K562 (cell line): ENCODE measurements around the gene SLC25A31. TPM values are rescaled to one million over a fixed set of nuclear protein-coding genes. Genes with fewer than 3 reads are reported as not detected.
A peak's percentile ranks its signal among the peaks of the same experiment; 100 is the strongest.

ENCODE experiments used
- ATAC-seq: fragments of 200-7000 bp; cut with Tn5 transposase; 3 replicates; pipeline ENCODE4 v1.9.1; 2020; ENCODE audit warnings: moderate library complexity
- BruUV-seq: library from RNA; stranded (reverse); fragments of 400-500 nt; replicated peaks from 2 replicates; lab custom pipeline; 2021; lab: Mats Ljungman, UMichigan
- CTCF ChIA-PET: fragments of 300-600 bp; formaldehyde crosslinking; extraction: SDS; loops from one replicate; lab custom pipeline; 2021; ENCODE audit warnings: low intra/inter-chr PET ratio; lab: Yijun Ruan, JAX
- POLR2A ChIA-PET: fragments of 300-600, 350-650 bp; sonication (Branson Sonifier 250); formaldehyde crosslinking; extraction: SDS; loops from one replicate; lab custom pipeline; 2021; ENCODE audit warnings: antibody characterized with exemption, inconsistent platforms; lab: Yijun Ruan, JAX
- DNase-seq, 4 experiments: peaks; one replicate each; pipeline versions ENCODE4 v3.0.0 to v3.0.0-alpha.2; 2011 to 2018; ENCODE audit warnings: low spot score in 3 of 4, mixed read lengths in 3 of 4; ENCODE audit errors: extremely low read depth in 1 of 4
- FAIRE-seq: peaks from 2 replicates; lab custom pipeline; 2011; peaks lifted over from hg19 to GRCh38; lab: Jason Lieb, UNC
- H2AFZ ChIP-seq: 2 replicates; pipeline ENCODE4 v1.6.0; 2011; ENCODE audit warnings: low read depth, low read length, control low read depth, inconsistent platforms
- H3K27ac ChIP-seq: fragments of 200-600 bp; 3 replicates; pipeline ENCODE4 v1.8.0; 2011; ENCODE audit warnings: low read depth, mild to moderate bottlenecking, control low read depth, inconsistent platforms, low read length, moderate library complexity, mixed read lengths; ENCODE audit errors: extremely low read depth
- H3K27me3 ChIP-seq, 2 experiments: fragments of 300-600 bp in 1 of 2; 2 replicates in 1 of 2; 3 replicates in 1 of 2; pipeline versions ENCODE4 v1.6.0 to v1.8.0; 2011; ENCODE audit warnings: inconsistent platforms in 2 of 2, low read length in 2 of 2, mild to moderate bottlenecking in 1 of 2, mixed read lengths in 1 of 2, moderate library complexity in 1 of 2; ENCODE audit not compliant: control insufficient read depth in 2 of 2, insufficient read depth in 2 of 2
- H3K36me3 ChIP-seq: fragments of 300-600 bp; 3 replicates; pipeline ENCODE4 v1.8.0; 2011; ENCODE audit warnings: mild to moderate bottlenecking, low read length, inconsistent platforms; ENCODE audit not compliant: control insufficient read depth, insufficient read depth
- H3K4me1 ChIP-seq, 2 experiments: fragments of 200-600 bp in 1 of 2; replicated peaks in 1 of 2; 2 replicates in 1 of 2; 3 replicates in 1 of 2; pipeline versions ENCODE4 v1.5.1 to v1.8.0; 2011; ENCODE audit warnings: inconsistent platforms in 2 of 2, low read length in 2 of 2, mild to moderate bottlenecking in 1 of 2, mixed read lengths in 1 of 2, moderate library complexity in 1 of 2; ENCODE audit not compliant: control insufficient read depth in 2 of 2, insufficient read depth in 2 of 2
- H3K4me2 ChIP-seq: 2 replicates; pipeline ENCODE4 v1.6.1; 2011; ENCODE audit warnings: low read length, control low read depth, inconsistent platforms, mixed read lengths; ENCODE audit not compliant: insufficient read depth
- H3K4me3 ChIP-seq: fragments of 200-600 bp; sonication (generic), shearing (Covaris generic); 2 replicates; pipeline ENCODE4 v1.5.1; 2016; ENCODE audit warnings: control low read depth, inconsistent platforms
- H3K79me2 ChIP-seq: fragments of 200-600 bp; 3 replicates; pipeline ENCODE4 v1.8.0; 2011; ENCODE audit warnings: low read length, inconsistent platforms; ENCODE audit not compliant: control insufficient read depth, insufficient read depth
- H3K9ac ChIP-seq, 2 experiments: 2 replicates each; pipeline versions ENCODE4 v1.6.0 to v1.6.1; 2011; ENCODE audit warnings: low read depth in 2 of 2, low read length in 2 of 2, control low read depth in 1 of 2, inconsistent platforms in 1 of 2, mild to moderate bottlenecking in 1 of 2, mixed read lengths in 1 of 2; ENCODE audit not compliant: insufficient read depth in 1 of 2
- H3K9me1 ChIP-seq: one replicate; pipeline ENCODE4 v1.6.0; 2011; ENCODE audit warnings: inconsistent platforms, mild to moderate bottlenecking, low read length, moderate library complexity; ENCODE audit not compliant: control insufficient read depth, insufficient read depth
- H3K9me3 ChIP-seq: replicated peaks from 2 replicates; pipeline ENCODE4 v1.5.1; 2011; ENCODE audit warnings: low read depth, low read length, inconsistent platforms; ENCODE audit not compliant: control insufficient read depth, insufficient read depth
- H4K20me1 ChIP-seq: replicated peaks from 2 replicates; pipeline ENCODE4 v1.6.1; 2011; ENCODE audit warnings: low read length, inconsistent platforms, mixed read lengths; ENCODE audit not compliant: control insufficient read depth, insufficient read depth
- HDAC3 ChIP-seq: fragments of 450-650 bp; IDR thresholded peaks from 2 replicates; pipeline ENCODE4 v1.6.1; 2018; ENCODE audit warnings: borderline replicate concordance, mild to moderate bottlenecking, moderate library complexity; ENCODE audit not compliant: partially characterized antibody
- HNRNPL ChIP-seq: fragments of 200-400 bp; formaldehyde crosslinking; IDR thresholded peaks from 2 replicates; pipeline ENCODE4 v1.6.1; 2017; ENCODE audit warnings: low read depth, mild to moderate bottlenecking, low read length
- MYC ChIP-seq, 2 experiments: fragments of 250-450 bp in 1 of 2; sonication (Bioruptor Pico) in 1 of 2; IDR thresholded peaks; 2 replicates each; pipeline versions ENCODE4 v1.5.1 to v1.6.1; 2012 to 2021; ENCODE audit warnings: low read depth in 2 of 2, borderline replicate concordance in 1 of 2, improper control_type of control experiment in 1 of 2, low read length in 1 of 2, mild to moderate bottlenecking in 1 of 2, moderate library complexity in 1 of 2
- RAD21 ChIP-seq, 2 experiments: fragments of 250-450 bp in 1 of 2; fragments of 450-650 bp in 1 of 2; sonication (Bioruptor Pico) in 1 of 2; formaldehyde crosslinking in 1 of 2; IDR thresholded peaks in 1 of 2; conservative IDR thresholded peaks in 1 of 2; 2 replicates each; pipeline versions ENCODE4 v1.4.0 to v1.8.0; 2020 to 2022; ENCODE audit warnings: mild to moderate bottlenecking in 2 of 2, moderate library complexity in 1 of 2
- SAP30 ChIP-seq: fragments of 200-600 bp; sonication (generic); IDR thresholded peaks from 2 replicates; pipeline ENCODE4 v1.6.1; 2012; ENCODE audit warnings: borderline replicate concordance, low read depth, mild to moderate bottlenecking, moderate library complexity, low read length, control low read depth, inconsistent platforms; ENCODE audit not compliant: insufficient read depth, poor library complexity, severe bottlenecking
- SIN3A ChIP-seq, 2 experiments: fragments of 150-350 bp in 1 of 2; IDR thresholded peaks; 2 replicates each; pipeline ENCODE4 v1.6.1; 2011 to 2016; ENCODE audit warnings: borderline replicate concordance in 2 of 2, low read depth in 2 of 2, low read length in 2 of 2, mild to moderate bottlenecking in 2 of 2, moderate library complexity in 2 of 2; ENCODE audit not compliant: control insufficient read depth in 1 of 2
- SIN3B ChIP-seq: fragments of 450-650 bp; IDR thresholded peaks from 2 replicates; pipeline ENCODE4 v1.6.1; 2017; ENCODE audit warnings: low read depth, mild to moderate bottlenecking, moderate library complexity
- SMC3 ChIP-seq: conservative IDR thresholded peaks from 2 replicates; pipeline ENCODE4 v1.6.1; 2011; ENCODE audit warnings: low read depth, low read length, improper control_type of control experiment; ENCODE audit not compliant: insufficient read depth
- TSC22D4 ChIP-seq: fragments of 450-650 bp; IDR thresholded peaks from 2 replicates; pipeline ENCODE4 v1.6.1; 2016; ENCODE audit warnings: missing genetic modification characterization, missing biosample characterization, control low read depth
- ZBED1 ChIP-seq: IDR thresholded peaks from 2 replicates; pipeline ENCODE4 v1.6.1; 2014
- ZKSCAN1 ChIP-seq: fragments of 150-350 bp; IDR thresholded peaks from 2 replicates; pipeline ENCODE4 v1.6.1; 2016; ENCODE audit warnings: low read depth, low read length
- ZNF408 ChIP-seq: fragments of 250-450 bp; sonication (Bioruptor Pico); IDR thresholded peaks from 2 replicates; pipeline ENCODE4 v1.4.0; 2020; ENCODE audit warnings: low read depth, mild to moderate bottlenecking, moderate library complexity
- ZNF785 ChIP-seq: fragments of 250-450 bp; sonication (Bioruptor Pico); IDR thresholded peaks from 2 replicates; pipeline ENCODE4 v1.4.0; 2020; ENCODE audit warnings: mild to moderate bottlenecking
- ZSCAN32 ChIP-seq: fragments of 450-650 bp; formaldehyde crosslinking; IDR thresholded peaks from 2 replicates; pipeline ENCODE4 v1.4.0; 2020; ENCODE audit warnings: mild to moderate bottlenecking, moderate library complexity
- WGBS: fragments of 100-300 bp; shearing (Covaris generic); methylation state at CpG from one replicate; pipeline ENCODE4 v1.1.6; 2016; ENCODE audit warnings: low coverage, mixed read lengths; ENCODE audit not compliant: insufficient coverage; ENCODE audit errors: missing lambda C conversion rate; 5-methylcytosine and 5-hydroxymethylcytosine counted together
- in situ Hi-C: fragments of 300-500 bp; cut with MboI; formaldehyde crosslinking; loops from 4 replicates; pipeline ENCODE4 v1.15.0; 2018; ENCODE audit warnings: inconsistent platforms, mixed read lengths
- intact Hi-C: fragments of 100-400 bp; cut with micrococcal nuclease; formaldehyde crosslinking; loops from 2 replicates; pipeline ENCODE4 v1.14.2; 2022
- polyA plus RNA-seq, 8 experiments: library from polyadenylated mRNA; depleted of rRNA in 4 of 8; stranded (reverse) in 5 of 8; unstranded in 3 of 8; fragments of >200 nt; fragmentation: Nextera tagmentation in 2 of 8; fragmentation: Illumina TruSeq in 1 of 8; extraction: Ambion mirVana in 2 of 8; extraction: Trizol in 1 of 8; gene quantifications; 2 replicates each; pipeline versions ENCODE4 v1.2.1 to v1.2.3, GENCODE V29; 2011 to 2014; ENCODE audit warnings: inconsistent platforms in 1 of 8, missing spikeins in 1 of 8
- total RNA-seq, 7 experiments: library from RNA; depleted of rRNA in 6 of 7; stranded (reverse); fragments of >200 nt in 6 of 7; fragmentation: Illumina TruSeq in 2 of 7; extraction: Trizol in 2 of 7; gene quantifications; 2 replicates each; pipeline versions ENCODE4 v1.2.1 to v1.2.3, GENCODE V29; 2011 to 2021; ENCODE audit warnings: low replicate concordance in 1 of 7

The SLC25A31 gene
- total and polyA plus RNA-seq, 9 of the 15 experiments (the other 6 are each of a cell fraction or from before 2014, with no cell fraction given), result 0.07 TPM; not detected in 8

DNA sequence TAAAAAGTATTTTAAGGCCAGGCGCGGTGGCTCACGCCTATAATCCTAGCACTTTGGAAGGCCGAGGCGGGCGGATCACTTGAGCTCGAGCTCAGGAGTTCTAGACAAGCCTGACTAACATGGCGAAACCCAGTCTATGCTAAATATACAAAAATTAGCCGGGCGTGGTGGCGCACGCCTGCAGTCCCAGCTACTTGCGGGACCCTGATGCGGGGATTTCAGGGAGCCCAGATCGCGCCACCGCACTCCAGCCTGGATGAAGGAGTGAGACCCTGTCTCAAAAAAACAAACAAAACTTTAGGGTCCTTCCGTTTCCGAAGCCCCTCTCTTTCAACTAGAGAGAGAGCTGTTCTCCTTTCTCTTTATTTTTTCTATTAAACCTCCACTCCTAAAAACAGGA lies 1.2 kb downstream of the SLC25A31 start:
- Histone ChIP-seq H3K9me1 (no peaks in the 10 kb centered on the region), H3K36me3 (no peaks in the 10 kb centered on the region), H3K9ac (no peak overlapping the region), H3K27me3 (no peaks in the 10 kb centered on the region), H3K4me1 (no peaks in the 10 kb centered on the region; a peak in 1 of 5 replicates), H3K9me3 (no peaks in the 10 kb centered on the region), H3K27ac (no peak overlapping the region), H3K4me3 (no peak overlapping the region), H2AFZ (no peak overlapping the region), H3K79me2 (no peaks in the 10 kb centered on the region), H4K20me1 (no peaks in the 10 kb centered on the region), H3K4me2 (no peak overlapping the region)
- FAIRE-seq (no peak), ATAC-seq (no peak), DNase-seq (no peak)
- in situ Hi-C loops (no loop called here), intact Hi-C loops (loop anchor here (10.0 kb wide), 1 partner anchor 323 kb away; no protein-coding TSS in a partner anchor)
- CTCF ChIA-PET, result interaction anchor here (0.6 to 1.9 kb wide), 2 partner anchors 126 to 129 kb away, joined by 4 to 9 read pairs; no protein-coding TSS in a partner anchor
- WGBS, result 58% methylated on average over 19 of the region's 19 CpGs
- no TSS peak for BruUV-seq
- POLR2A ChIA-PET, result interaction anchor here (1.2 kb wide), 1 partner anchor 154 kb away, joined by 3 read pairs; no protein-coding TSS in a partner anchor
- TF ChIP-seq HNRNPL, result no peak

DNA sequence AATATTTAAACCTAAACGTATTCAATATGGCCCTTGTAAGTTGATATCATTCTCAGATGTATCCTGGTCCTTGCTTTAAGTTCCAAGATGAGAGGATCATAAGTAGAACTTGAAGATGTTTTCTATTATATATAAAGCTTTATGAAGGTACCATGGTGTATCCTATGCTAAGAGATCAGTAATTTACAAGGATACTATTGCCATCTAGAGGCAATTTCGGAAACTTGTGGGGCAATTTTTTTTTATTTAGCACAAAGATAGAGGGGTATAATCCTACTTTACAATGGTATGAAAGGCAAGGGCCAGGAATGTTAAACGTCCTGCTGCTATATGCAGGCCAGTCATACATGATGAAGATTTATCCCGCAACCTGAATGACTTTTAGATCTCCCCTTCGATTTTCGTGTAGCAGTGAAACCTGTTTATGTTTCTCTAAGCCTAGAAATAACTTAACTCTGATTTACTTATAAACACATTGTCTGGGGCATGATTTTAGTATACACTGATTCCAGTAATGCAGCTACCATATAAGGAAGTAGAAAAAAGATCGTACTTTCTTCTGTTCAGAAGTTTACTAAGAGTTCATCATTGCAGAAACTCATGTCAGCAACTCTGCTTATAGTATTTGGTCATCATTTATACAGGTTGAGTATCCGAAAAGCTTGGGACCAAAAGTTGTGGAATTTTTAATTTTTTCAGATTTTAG lies 2.6 kb downstream of the SLC25A31 start:
- H3K9ac ChIP-seq, result no peak overlapping the region
- intact Hi-C loops (loop anchor here (1.0 to 10.0 kb wide), 2 partner anchors 127 to 322 kb away; no protein-coding TSS in a partner anchor), in situ Hi-C loops (no loop called here)
- H3K4me2 ChIP-seq, result no peak overlapping the region
- H3K27me3 ChIP-seq, result no peaks in the 10 kb centered on the region
- no peak overlapping the region for H3K27ac ChIP-seq
- no peaks in the 10 kb centered on the region for H3K9me1 ChIP-seq
- no peaks in the 10 kb centered on the region for H4K20me1 ChIP-seq
- no TSS peak for BruUV-seq
- peak in 2 of 4 experiments; percentile 42 to 43 for DNase-seq
- FAIRE-seq, result peak; percentile 66
- no peaks in the 10 kb centered on the region for H3K36me3 ChIP-seq
- H3K4me3 ChIP-seq, result no peak overlapping the region
- under 1% methylated on average over 8 of the region's 8 CpGs for WGBS
- peak; percentile 86 for ATAC-seq
- ChIA-PET CTCF (interaction anchor here (0.6 to 2.5 kb wide), 4 partner anchors 45 to 132 kb away, joined by 3 to 32 read pairs (median 3); no protein-coding TSS in a partner anchor), POLR2A (interaction anchor here (1.2 kb wide), 1 partner anchor 155 kb away, joined by 3 read pairs; no protein-coding TSS in a partner anchor)
- H3K79me2 ChIP-seq, result no peaks in the 10 kb centered on the region
- no peak overlapping the region for H2AFZ ChIP-seq
- H3K4me1 ChIP-seq, result no peaks in the 10 kb centered on the region; a peak in 3 of 5 replicates
- H3K9me3 ChIP-seq, result no peaks in the 10 kb centered on the region
- no peak for TF ChIP-seq ZNF408
- no peak for TF ChIP-seq ZBED1
- TF ChIP-seq TSC22D4, result no peak
- no peak for TF ChIP-seq SAP30
- TF ChIP-seq ZKSCAN1, result no peak
- no peak for TF ChIP-seq ZNF785 (CRISPR knock-in tag)
- TF ChIP-seq SIN3A (IDR thresholded peaks at IDR 0.05; ENCODE audit: borderline replicate concordance in 2 of 2, control insufficient read depth in 1 of 2, low read depth in 2 of 2, low read length in 2 of 2), result no peak
- TF ChIP-seq RAD21 (CRISPR knock-in tag; conservative IDR thresholded peaks at IDR 0.05 in 1 of 2, IDR thresholded peaks at IDR 0.05 in 1 of 2), result peak; percentile 63 to 81
- no peak for TF ChIP-seq MYC (IDR thresholded peaks at IDR 0.05; ENCODE audit: low read depth, low read length)
- no peak for TF ChIP-seq MYC (CRISPR knock-in tag; IDR thresholded peaks at IDR 0.05; ENCODE audit: borderline replicate concordance, low read depth)
- TF ChIP-seq SMC3, result peak; percentile 36; the same call in 1 of the 2 replicates
- TF ChIP-seq ZSCAN32 (CRISPR knock-in tag), result no peak
- no peak for TF ChIP-seq HDAC3
- no peak for TF ChIP-seq SIN3B
